H1 (cell line): ENCODE results near the gene MLF1. TPM values are rescaled to one million over a fixed set of nuclear protein-coding genes. Genes with fewer than 3 reads are reported as not detected.

Source experiments
- FOSL1 ChIP-seq: IDR thresholded peaks from 2 replicates; pipeline ENCODE4 v1.6.1; 2011; ENCODE audit warnings: mild to moderate bottlenecking, low read depth, low read length, moderate library complexity; ENCODE audit not compliant: insufficient read depth
- GABPA ChIP-seq: IDR thresholded peaks from 2 replicates; pipeline ENCODE4 v1.6.1; 2011; ENCODE audit warnings: mild to moderate bottlenecking, low read length, moderate library complexity, borderline replicate concordance; ENCODE audit not compliant: insufficient read depth
- GTF2F1 ChIP-seq: IDR thresholded peaks from 2 replicates; pipeline ENCODE4 v1.6.1; 2012; ENCODE audit warnings: low read depth, low read length, improper control_type of control experiment, borderline replicate concordance
- JUND ChIP-seq: IDR thresholded peaks from 2 replicates; pipeline ENCODE4 v1.6.1; 2011; ENCODE audit warnings: mild to moderate bottlenecking, improper control_type of control experiment, low read length
- KDM4A ChIP-seq: IDR thresholded peaks from one replicate; pipeline ENCODE4 v1.7.1; 2012; ENCODE audit warnings: low read depth, mild to moderate bottlenecking, moderate library complexity, low read length, inconsistent platforms; ENCODE audit not compliant: severe bottlenecking
- MAX ChIP-seq: IDR thresholded peaks from 2 replicates; pipeline ENCODE4 v1.6.1; 2012; ENCODE audit warnings: inconsistent platforms
- NANOG ChIP-seq: IDR thresholded peaks from 2 replicates; pipeline ENCODE4 v1.6.1; 2011; ENCODE audit warnings: low read length, low read depth, mild to moderate bottlenecking, inconsistent platforms; ENCODE audit not compliant: insufficient read depth, poor library complexity, severe bottlenecking
- POLR2AphosphoS5 ChIP-seq: IDR thresholded peaks from 2 replicates; pipeline ENCODE4 v1.6.1; 2011; ENCODE audit warnings: low read depth, low read length
- RBBP5 ChIP-seq: IDR thresholded peaks from 2 replicates; pipeline ENCODE4 v1.7.1; 2012; ENCODE audit warnings: low read depth, mild to moderate bottlenecking, inconsistent platforms, low read length, moderate library complexity, borderline replicate concordance
- SAP30 ChIP-seq: fragments of 300-600 bp; sonication (generic); IDR thresholded peaks from 2 replicates; pipeline ENCODE4 v1.7.1; 2012; ENCODE audit warnings: low read length, moderate library complexity, mild to moderate bottlenecking, inconsistent platforms; ENCODE audit not compliant: insufficient read depth, insufficient replicate concordance
- TAF1 ChIP-seq: IDR thresholded peaks from 2 replicates; pipeline ENCODE4 v1.6.1; 2011; ENCODE audit warnings: mild to moderate bottlenecking, low read depth, low read length
- TEAD4 ChIP-seq: IDR thresholded peaks from 2 replicates; pipeline ENCODE4 v1.6.1; 2012; ENCODE audit warnings: low read depth, low read length, inconsistent platforms, mixed read lengths
- USF2 ChIP-seq: IDR thresholded peaks from 2 replicates; pipeline ENCODE4 v1.6.1; 2011; ENCODE audit warnings: low read length, improper control_type of control experiment
- YY1 ChIP-seq: IDR thresholded peaks from 2 replicates; pipeline ENCODE4 v1.6.1; 2011; ENCODE audit warnings: low read depth, mild to moderate bottlenecking, low read length
- polyA plus RNA-seq, 7 experiments: library from polyadenylated mRNA; depleted of rRNA in 3 of 7; stranded (reverse) in 5 of 7; unstranded in 2 of 7; fragments of >200 nt in 5 of 7; fragments of 200-250 nt in 2 of 7; gene quantifications; 1 replicate in 5 of 7; 2 replicates in 1 of 7; 4 replicates in 1 of 7; pipeline versions ENCODE4 v1.2.1 to v1.2.3, GENCODE V29; 2011 to 2013; ENCODE audit warnings: missing spikeins in 2 of 7, mixed read lengths in 2 of 7
- total RNA-seq: library from RNA; stranded (reverse); fragmentation: NEBNext Ultra II Directional; extraction: Animal tissue kit (Norgen Biotek cat#: 25700); gene quantifications from 2 replicates; pipeline ENCODE4 v1.2.1, GENCODE V29; 2021

The MLF1 gene
- total and polyA plus RNA-seq, 2 of the 8 experiments (the other 6 are each of a cell fraction or from before 2014, with no cell fraction given), result 13.4 to 48.9 TPM

- no peak for TF ChIP-seq NANOG
- peak; percentile 83; the same call in 1 of the 2 replicates for TF ChIP-seq POLR2AphosphoS5
- TF ChIP-seq TAF1, result peak; percentile 75
- TF ChIP-seq SAP30, result peak; percentile 50
- TF ChIP-seq JUND, result peak; percentile 59; the same call in 1 of the 2 replicates
- no peak for TF ChIP-seq TEAD4
- TF ChIP-seq RBBP5, result peak; percentile 72; the same call in 1 of the 2 replicates
- no peak for TF ChIP-seq FOSL1
- peak; percentile 100 for TF ChIP-seq MAX
- TF ChIP-seq GABPA, result no peak
- TF ChIP-seq YY1, result no peak
- TF ChIP-seq USF2, result peak; percentile 80
- TF ChIP-seq KDM4A, result peak; percentile 92
- peak; percentile 48; the same call in 1 of the 2 replicates for TF ChIP-seq GTF2F1
- TF ChIP-seq, all 59 proteins: peak for 22
Measured at GRCh38 chr3:158570999-158571702, at the start of gene MLF1 (continued).
